Pancreas (tissue), 10 donors: ENCODE measurements around the gene PRDM15. TPM values are rescaled to one million over a fixed set of nuclear protein-coding genes. Genes with fewer than 3 reads are reported as not detected.

Experiments used
- ATAC-seq, 4 donors: fragments of 200-7000 bp; cut with Tn5 transposase; one replicate each; pipeline versions ENCODE4 v1.8.0 to v1.9.1; 2020; ENCODE audit warnings: mild to moderate bottlenecking in 4 of 4, moderate library complexity in 4 of 4
- DNase-seq, 6 donors: peaks; one replicate each; pipeline ENCODE4 v3.0.0-alpha.2; 2020
- FAIRE-seq: peaks from 2 replicates; lab custom pipeline; 2012; peaks lifted over from hg19 to GRCh38; lab: Jason Lieb, UNC
- H3K27ac ChIP-seq, 4 donors: fragments of 200-600 bp; sonication (generic); 1 replicate in 3 of 4; 2 replicates in 1 of 4; pipeline versions ENCODE4 v1.5.0 to v1.8.0; 2020
- H3K27me3 ChIP-seq, 4 donors: fragments of 200-600 bp; one replicate each; pipeline ENCODE4 v1.8.0; 2021
- H3K36me3 ChIP-seq, 3 donors: fragments of 200-600 bp; sonication (generic) in 1 of 3; one replicate each; pipeline versions ENCODE4 v1.5.0 to v1.8.0; 2020 to 2021
- H3K4me1 ChIP-seq, 3 donors: fragments of 200-600 bp; one replicate each; pipeline ENCODE4 v1.8.0; 2021
- H3K4me3 ChIP-seq, 4 donors: fragments of 200-600 bp; sonication (generic) in 2 of 4; one replicate each; pipeline versions ENCODE4 v1.5.0 to v1.8.0; 2020 to 2021
- H3K9me3 ChIP-seq, 4 donors: fragments of 200-600 bp; one replicate each; pipeline ENCODE4 v1.8.0; 2021
- CTCF ChIP-seq, 4 donors: fragments of 200-600 bp; sonication (generic) in 3 of 4; IDR thresholded peaks; one replicate each; pipeline versions ENCODE4 v1.5.0 to v1.8.0; 2021; ENCODE audit warnings: antibody characterized with exemption in 4 of 4
- WGBS, 2 donors: extraction: QIAGEN DNeasy Blood & Tissue Kit; methylation state at CpG; one replicate each; pipeline ENCODE4 v1.1.7; 2013; 5-methylcytosine and 5-hydroxymethylcytosine counted together
- intact Hi-C, 3 donors: fragments of 100-400 bp; cut with DNase I; formaldehyde crosslinking; loops; one replicate each; pipeline versions ENCODE4 v1.11.1 to v1.14.2; 2022
- polyA plus RNA-seq, 2 donors: library from polyadenylated mRNA; stranded (reverse); fragments of 200-250 nt; gene quantifications; one replicate each; pipeline ENCODE4 v1.2.3, GENCODE V29; 2013
- total RNA-seq, 6 donors: library from RNA; stranded (reverse); fragmentation: NEBNext Ultra II Directional in 4 of 6; extraction: Animal tissue kit (Norgen Biotek cat#: 25700) in 4 of 6; gene quantifications; one replicate each; pipeline versions ENCODE4 v1.2.1 to v1.2.4, GENCODE V29; 2021 to 2023
- donor health status: healthy with polysubstance abuse.
- donor health status: DM: no; HTN: no; CAD: no; lungs with moderate emphysema.
- donor health status: DM: no; HTN: no; CAD: no.
- donor health status: control.
- donor health status: control.
- donor health status: Bipolar disorder and iron deficiency.
- donor health status: DM: yes; HTN: yes; CAD: no.
- donor health status: DM: no; HTN: no; CAD: no.
- donor health status: DM: no; HTN: no; CAD: no.
- donor health status: DM: yes; HTN: yes; CAD: no.

Gene PRDM15
- total and polyA plus RNA-seq, 8 donors, result 1.6 to 3.9 (median 3.4) TPM

- ATAC-seq (no peak), DNase-seq (no peak), FAIRE-seq (no peak)
- Histone ChIP-seq H3K36me3 (peaks cover 0 to 8% (median 0%) of the 10 kb centered on the region in 3 donors), H3K4me1 (peaks cover 0 to 6% (median 0%) of the 10 kb centered on the region in 3 donors), H3K27me3 (no peaks in the 10 kb centered on the region), H3K9me3 (no peaks in the 10 kb centered on the region), H3K4me3 (no peak overlapping the region), H3K27ac (no peak overlapping the region)
- intact Hi-C loops, result no loop called here
- WGBS, 2 donors, result 91 to 92% methylated on average over 27 of the region's 27 CpGs
- TF ChIP-seq CTCF (IDR thresholded peaks at IDR 0.05), result no peak
Observed at GRCh38 chr21:41858466-41859296, 20.5 kb downstream of the PRDM15 start.

DNA sequence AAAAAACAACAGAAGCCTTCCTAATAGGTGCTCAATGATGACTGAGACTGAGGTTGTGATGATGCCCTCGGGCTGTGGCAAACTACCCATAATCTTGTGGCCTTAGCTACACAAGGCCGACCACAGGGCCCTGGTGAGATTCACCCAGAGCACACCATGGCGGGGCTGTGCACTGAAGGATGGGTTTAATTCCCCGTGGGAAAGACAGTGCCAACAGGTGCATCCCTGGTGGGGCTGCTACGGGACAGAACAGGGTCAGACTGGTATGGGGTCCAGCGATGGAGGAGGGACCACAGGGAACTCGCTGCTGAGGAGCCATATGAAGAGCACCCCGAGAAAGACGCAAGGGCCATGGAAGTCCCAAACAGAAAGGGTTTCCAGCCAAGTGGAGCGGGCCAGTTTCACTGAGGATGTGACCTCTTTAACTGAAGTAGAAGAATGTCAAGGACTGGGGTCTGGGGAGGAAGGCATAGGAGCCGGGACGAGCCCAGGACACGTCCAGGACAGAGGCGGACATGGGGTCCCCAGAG lies 21.3 kb downstream of the PRDM15 start:
- intact Hi-C loops, result no loop called here
- WGBS, 2 donors, result 93 to 95% methylated on average over 14 of the region's 14 CpGs

DNA sequence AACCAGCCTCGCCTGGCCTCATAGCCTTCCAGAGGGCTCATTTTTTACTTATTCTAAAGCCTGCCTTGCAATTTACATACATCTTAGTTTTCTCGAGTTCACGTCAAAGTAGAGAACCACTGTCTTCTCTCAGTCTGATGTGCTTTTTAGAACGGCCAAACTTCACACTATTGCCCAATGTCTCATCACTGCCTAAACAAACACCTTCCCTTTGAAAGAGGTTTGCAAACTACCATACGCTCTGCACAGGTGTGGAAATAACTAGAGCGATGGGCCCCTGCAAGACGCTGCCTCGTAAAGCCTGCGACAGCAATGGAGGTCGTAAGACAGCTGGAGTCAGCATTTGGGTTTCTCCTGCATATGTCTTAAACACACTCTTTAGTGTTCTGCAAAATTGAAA lies 22.6 kb downstream of the PRDM15 start:
- ATAC-seq (no peak), FAIRE-seq (no peak), DNase-seq (no peak)
- no peaks in the 10 kb centered on the region for H3K9me3 ChIP-seq
- intact Hi-C loops, result no loop called here
- H3K4me1 ChIP-seq, result no peaks in the 10 kb centered on the region
- WGBS, 2 donors, result 83 to 94% methylated on average over 10 of the region's 10 CpGs
- no peak overlapping the region for H3K27ac ChIP-seq
- H3K27me3 ChIP-seq, result no peaks in the 10 kb centered on the region
- TF ChIP-seq CTCF (IDR thresholded peaks at IDR 0.05), result no peak
- H3K36me3 ChIP-seq, result peaks cover 0 to 8% (median 0%) of the 10 kb centered on the region in 3 donors
- no peak overlapping the region for H3K4me3 ChIP-seq

More for the DNA sequence above, 21.3 kb downstream of the PRDM15 start:
- ATAC-seq (no peak), DNase-seq (no peak), FAIRE-seq (no peak)
- no peak overlapping the region for H3K27ac ChIP-seq
- no peaks in the 10 kb centered on the region for H3K4me1 ChIP-seq
- no peaks in the 10 kb centered on the region for H3K9me3 ChIP-seq
- TF ChIP-seq CTCF (IDR thresholded peaks at IDR 0.05), result no peak
- no peaks in the 10 kb centered on the region for H3K27me3 ChIP-seq
- no peak overlapping the region for H3K4me3 ChIP-seq
- peaks cover 0 to 8% (median 0%) of the 10 kb centered on the region in 3 donors for H3K36me3 ChIP-seq

- Histone ChIP-seq H3K9me3 (no peaks in the 10 kb centered on the region), H3K4me3 (no peak overlapping the region), H3K27me3 (no peaks in the 10 kb centered on the region), H3K4me1 (no peaks in the 10 kb centered on the region), H3K36me3 (peaks cover 0 to 8% (median 0%) of the 10 kb centered on the region in 3 donors), H3K27ac (no peak overlapping the region)
- FAIRE-seq (no peak), DNase-seq (no peak), ATAC-seq (no peak)
- 94 to 95% methylated on average over 31 of the region's 31 CpGs for WGBS, 2 donors
- no peak for TF ChIP-seq CTCF (IDR thresholded peaks at IDR 0.05)
- intact Hi-C loops, result no loop called here
Observed at GRCh38 chr21:41854426-41854995, 24.6 kb downstream of the PRDM15 start.
